HepG2 (cell line): ENCODE measurements around the gene NPHS1. TPM values are rescaled to one million over a fixed set of nuclear protein-coding genes. Genes with fewer than 3 reads are reported as not detected.
A peak's percentile ranks its signal among the peaks of the same experiment; 100 is the strongest.

Experiments
- BCL6 ChIP-seq: IDR thresholded peaks from 2 replicates; pipeline ENCODE4 v1.6.1; 2016; ENCODE audit warnings: missing genetic modification reagents, missing compliant biosample characterization
- BHLHE40 ChIP-seq: IDR thresholded peaks from 2 replicates; pipeline ENCODE4 v1.6.1; 2011; ENCODE audit warnings: low read length, improper control_type of control experiment
- CSRNP2 ChIP-seq: sonication (generic); formaldehyde crosslinking; conservative IDR thresholded peaks from 2 replicates; pipeline ENCODE4 v1.8.0; 2022; ENCODE audit warnings: low read depth, missing genetic modification reagents
- DR1 ChIP-seq: sonication (generic); formaldehyde crosslinking; IDR thresholded peaks from 2 replicates; pipeline ENCODE4 v1.8.0; 2021; ENCODE audit warnings: mild to moderate bottlenecking, missing genetic modification reagents, inconsistent platforms
- GZF1 ChIP-seq: sonication (generic); formaldehyde crosslinking; IDR thresholded peaks from 2 replicates; pipeline ENCODE4 v1.5.1; 2020; ENCODE audit warnings: mild to moderate bottlenecking, missing genetic modification reagents
- JUNB ChIP-seq: sonication (generic); formaldehyde crosslinking; IDR thresholded peaks from 2 replicates; pipeline ENCODE4 v1.8.0; 2022; ENCODE audit warnings: missing genetic modification reagents, mild to moderate bottlenecking, borderline replicate concordance
- MED13 ChIP-seq: sonication (generic); formaldehyde crosslinking; IDR thresholded peaks from 2 replicates; pipeline ENCODE4 v1.5.0; 2020; ENCODE audit warnings: missing genetic modification reagents
- NCOA1 ChIP-seq: sonication (generic); formaldehyde crosslinking; IDR thresholded peaks from 2 replicates; pipeline ENCODE4 v1.9.0; 2021; ENCODE audit warnings: missing genetic modification reagents
- NFAT5 ChIP-seq: sonication (generic); formaldehyde crosslinking; IDR thresholded peaks from 2 replicates; pipeline ENCODE4 v1.4.0; 2020; ENCODE audit warnings: missing genetic modification reagents
- POLR2A ChIP-seq, 2 experiments: IDR thresholded peaks; 2 replicates each; pipeline ENCODE4 v1.6.1; 2011; ENCODE audit warnings: low read depth in 2 of 2, low read length in 2 of 2, mild to moderate bottlenecking in 1 of 2, moderate library complexity in 1 of 2; ENCODE audit not compliant: insufficient read depth in 1 of 2
- POLR2AphosphoS2 ChIP-seq: IDR thresholded peaks from 2 replicates; pipeline ENCODE4 v1.6.1; 2011; ENCODE audit warnings: low read depth, low read length, improper control_type of control experiment
- RBAK ChIP-seq: sonication (generic); formaldehyde crosslinking; IDR thresholded peaks from 2 replicates; pipeline ENCODE4 v1.5.1; 2020; ENCODE audit warnings: mild to moderate bottlenecking, missing genetic modification reagents
- RCOR2 ChIP-seq: IDR thresholded peaks from 2 replicates; pipeline ENCODE4 v1.6.1; 2016; ENCODE audit warnings: missing biosample characterization, missing genetic modification reagents
- TFAP4 ChIP-seq: sonication (generic); IDR thresholded peaks from 2 replicates; pipeline ENCODE4 v1.6.1; 2016; ENCODE audit warnings: low read depth, borderline replicate concordance
- ZFP1 ChIP-seq: IDR thresholded peaks from 2 replicates; pipeline ENCODE4 v1.6.1; 2016
- ZFP62 ChIP-seq: sonication (generic); formaldehyde crosslinking; IDR thresholded peaks from 2 replicates; pipeline ENCODE4 v1.4.0; 2020; ENCODE audit warnings: missing genetic modification reagents
- ZNF691 ChIP-seq: sonication (generic); formaldehyde crosslinking; IDR thresholded peaks from 2 replicates; pipeline ENCODE4 v1.4.0; 2020; ENCODE audit warnings: missing genetic modification reagents, low read depth, mild to moderate bottlenecking, borderline replicate concordance
- polyA plus RNA-seq, 8 experiments: library from polyadenylated mRNA; depleted of rRNA in 3 of 8; stranded (reverse) in 7 of 8; unstranded in 1 of 8; fragments of >200 nt; fragmentation: Illumina TruSeq in 4 of 8; extraction: Trizol in 4 of 8; gene quantifications; 2 replicates each; pipeline versions ENCODE4 v1.2.1 to v1.2.3, GENCODE V29; 2011 to 2016; ENCODE audit warnings: low read depth in 4 of 8, missing spikeins in 1 of 8, mixed read lengths in 1 of 8; ENCODE audit not compliant: insufficient read depth in 1 of 8
- total RNA-seq, 5 experiments: library from RNA; depleted of rRNA; stranded (reverse); fragments of >200 nt; fragmentation: Illumina TruSeq; extraction: Trizol; gene quantifications; 2 replicates each; pipeline ENCODE4 v1.2.3, GENCODE V29; 2016; ENCODE audit warnings: low read depth in 1 of 5
- TF ChIP-seq, protein P1 (sequence below): IDR thresholded peaks from 2 replicates; pipeline ENCODE4 v1.6.1; 2016; ENCODE audit warnings: low read depth, control low read depth
- TF ChIP-seq, protein P2 (sequence below): sonication (generic); formaldehyde crosslinking; IDR thresholded peaks from 2 replicates; pipeline ENCODE4 v1.4.0; 2020; ENCODE audit warnings: missing genetic modification reagents

NPHS1 gene
- total and polyA plus RNA-seq, 2 of the 13 experiments (the other 11 are each of a cell fraction or from before 2014, with no cell fraction given) = not detected

GRCh38 chr19:35860818-35861639 is 8.7 kb upstream of the NPHS1 start (continued):
- TF ChIP-seq ZNF691 (no peak), RCOR2 (no peak), NFAT5 (CRISPR knock-in tag) (no peak), TFAP4 (no peak), RBAK (CRISPR knock-in tag) (no peak), CSRNP2 (CRISPR knock-in tag) (no peak), BHLHE40 (no peak), MED13 (no peak; the same call in 1 of the 2 replicates), BCL6 (no peak), NCOA1 (CRISPR knock-in tag) (0 out of 2 replicates have a peak, but pooled peaks have one; percentile 47), JUNB (CRISPR knock-in tag) (no peak), POLR2AphosphoS2 (no peak), ZFP1 (CRISPR knock-in tag) (no peak), POLR2A (IDR thresholded peaks at IDR 0.05; ENCODE audit: insufficient read depth in 1 of 2, low read depth in 2 of 2, low read length in 2 of 2) (0 out of 4 replicates have a peak, but pooled peaks of 1 of the 2 experiments have one; percentile 27), ZFP62 (CRISPR knock-in tag) (no peak), DR1 (CRISPR knock-in tag) (peak; percentile 39; the same call in 1 of the 2 replicates), GZF1 (CRISPR knock-in tag) (0 out of 2 replicates have a peak, but pooled peaks have one; percentile 50)
- TF ChIP-seq, protein P1, sequence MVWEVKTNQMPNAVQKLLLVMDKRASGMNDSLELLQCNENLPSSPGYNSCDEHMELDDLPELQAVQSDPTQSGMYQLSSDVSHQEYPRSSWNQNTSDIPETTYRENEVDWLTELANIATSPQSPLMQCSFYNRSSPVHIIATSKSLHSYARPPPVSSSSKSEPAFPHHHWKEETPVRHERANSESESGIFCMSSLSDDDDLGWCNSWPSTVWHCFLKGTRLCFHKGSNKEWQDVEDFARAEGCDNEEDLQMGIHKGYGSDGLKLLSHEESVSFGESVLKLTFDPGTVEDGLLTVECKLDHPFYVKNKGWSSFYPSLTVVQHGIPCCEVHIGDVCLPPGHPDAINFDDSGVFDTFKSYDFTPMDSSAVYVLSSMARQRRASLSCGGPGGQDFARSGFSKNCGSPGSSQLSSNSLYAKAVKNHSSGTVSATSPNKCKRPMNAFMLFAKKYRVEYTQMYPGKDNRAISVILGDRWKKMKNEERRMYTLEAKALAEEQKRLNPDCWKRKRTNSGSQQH (CRISPR knock-in tag) = no peak
- TF ChIP-seq, protein P2, sequence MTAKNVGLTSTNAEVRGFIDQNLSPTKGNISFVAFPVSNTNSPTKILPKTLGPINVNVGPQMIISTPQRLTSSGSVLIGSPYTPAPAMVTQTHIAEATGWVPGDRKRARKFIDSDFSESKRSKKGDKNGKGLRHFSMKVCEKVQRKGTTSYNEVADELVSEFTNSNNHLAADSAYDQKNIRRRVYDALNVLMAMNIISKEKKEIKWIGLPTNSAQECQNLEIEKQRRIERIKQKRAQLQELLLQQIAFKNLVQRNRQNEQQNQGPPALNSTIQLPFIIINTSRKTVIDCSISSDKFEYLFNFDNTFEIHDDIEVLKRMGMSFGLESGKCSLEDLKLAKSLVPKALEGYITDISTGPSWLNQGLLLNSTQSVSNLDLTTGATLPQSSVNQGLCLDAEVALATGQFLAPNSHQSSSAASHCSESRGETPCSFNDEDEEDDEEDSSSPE (CRISPR knock-in tag) = no peak
